LNCAP (cell line): ENCODE data around the gene AJAP1.

Experiments used
- TF ChIP-seq, protein P1 (sequence below): fragments of 450-650 bp; IDR thresholded peaks from 2 replicates; pipeline ENCODE4 v1.5.1; 2017; ENCODE audit warnings: mild to moderate bottlenecking

The AJAP1 gene

DNA sequence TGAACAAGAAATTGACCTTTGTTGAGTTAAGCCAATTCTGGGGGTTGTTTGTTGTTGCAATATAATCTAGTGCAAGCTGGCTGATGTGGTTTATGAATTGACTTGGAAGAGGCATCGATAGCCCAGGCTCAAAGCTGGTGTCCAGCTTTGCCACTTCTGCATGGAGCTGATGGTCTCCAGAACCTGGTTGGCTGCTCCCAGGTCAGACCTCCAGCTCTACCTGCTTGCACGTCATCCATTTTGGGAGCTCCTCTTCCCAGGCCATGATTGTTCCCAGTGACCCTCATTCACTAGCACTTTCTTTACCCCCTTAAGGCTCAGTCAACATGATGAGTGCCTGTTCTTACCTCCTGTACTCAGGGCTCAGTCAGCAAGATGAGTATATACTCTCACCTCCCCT, 5.8 kb upstream of the AJAP1 start:
- TF ChIP-seq, protein P1, sequence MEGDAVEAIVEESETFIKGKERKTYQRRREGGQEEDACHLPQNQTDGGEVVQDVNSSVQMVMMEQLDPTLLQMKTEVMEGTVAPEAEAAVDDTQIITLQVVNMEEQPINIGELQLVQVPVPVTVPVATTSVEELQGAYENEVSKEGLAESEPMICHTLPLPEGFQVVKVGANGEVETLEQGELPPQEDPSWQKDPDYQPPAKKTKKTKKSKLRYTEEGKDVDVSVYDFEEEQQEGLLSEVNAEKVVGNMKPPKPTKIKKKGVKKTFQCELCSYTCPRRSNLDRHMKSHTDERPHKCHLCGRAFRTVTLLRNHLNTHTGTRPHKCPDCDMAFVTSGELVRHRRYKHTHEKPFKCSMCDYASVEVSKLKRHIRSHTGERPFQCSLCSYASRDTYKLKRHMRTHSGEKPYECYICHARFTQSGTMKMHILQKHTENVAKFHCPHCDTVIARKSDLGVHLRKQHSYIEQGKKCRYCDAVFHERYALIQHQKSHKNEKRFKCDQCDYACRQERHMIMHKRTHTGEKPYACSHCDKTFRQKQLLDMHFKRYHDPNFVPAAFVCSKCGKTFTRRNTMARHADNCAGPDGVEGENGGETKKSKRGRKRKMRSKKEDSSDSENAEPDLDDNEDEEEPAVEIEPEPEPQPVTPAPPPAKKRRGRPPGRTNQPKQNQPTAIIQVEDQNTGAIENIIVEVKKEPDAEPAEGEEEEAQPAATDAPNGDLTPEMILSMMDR = no peak

DNA sequence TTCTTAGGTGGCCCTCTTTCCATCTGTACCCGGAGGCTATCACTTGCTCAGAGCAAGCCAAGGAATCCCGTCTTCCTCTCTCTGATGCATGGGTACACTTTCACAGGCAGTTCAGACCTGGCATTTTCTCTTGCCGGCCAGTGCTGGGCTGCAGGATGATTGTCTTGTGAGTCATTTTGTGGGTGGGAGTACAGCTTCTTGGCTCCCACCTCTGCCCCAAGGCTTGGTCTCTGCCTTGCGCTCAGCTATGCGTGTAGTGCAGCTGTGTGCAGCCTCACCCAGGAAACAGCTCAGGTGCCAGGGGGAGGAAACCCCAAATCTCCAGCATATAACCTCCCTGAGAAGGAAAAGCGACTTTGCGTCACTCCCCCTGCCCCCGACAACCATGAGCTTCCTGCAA, 3.9 kb upstream of the AJAP1 start:
- TF ChIP-seq, protein P1 = no peak

DNA sequence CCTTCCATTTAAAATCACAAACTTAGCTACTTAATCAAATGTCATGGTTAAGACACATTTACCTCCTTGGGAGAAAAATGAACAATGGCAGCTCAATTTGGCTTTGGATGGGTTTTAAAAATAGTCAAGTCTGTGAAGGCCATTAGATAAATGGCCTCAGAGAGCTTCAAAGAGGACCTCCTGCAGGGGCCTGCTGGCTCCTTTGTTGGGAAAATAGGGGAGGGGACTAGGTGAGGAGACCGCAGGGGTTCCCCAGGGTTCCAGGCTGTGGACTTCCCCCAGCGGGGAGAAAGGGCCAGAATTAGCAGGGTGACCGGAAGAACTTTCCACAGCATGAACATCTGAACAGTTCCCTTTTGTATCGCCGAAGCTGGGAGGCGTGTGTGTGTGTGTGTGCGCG, 3.4 kb upstream of the AJAP1 start:
- TF ChIP-seq, protein P1 = no peak

DNA sequence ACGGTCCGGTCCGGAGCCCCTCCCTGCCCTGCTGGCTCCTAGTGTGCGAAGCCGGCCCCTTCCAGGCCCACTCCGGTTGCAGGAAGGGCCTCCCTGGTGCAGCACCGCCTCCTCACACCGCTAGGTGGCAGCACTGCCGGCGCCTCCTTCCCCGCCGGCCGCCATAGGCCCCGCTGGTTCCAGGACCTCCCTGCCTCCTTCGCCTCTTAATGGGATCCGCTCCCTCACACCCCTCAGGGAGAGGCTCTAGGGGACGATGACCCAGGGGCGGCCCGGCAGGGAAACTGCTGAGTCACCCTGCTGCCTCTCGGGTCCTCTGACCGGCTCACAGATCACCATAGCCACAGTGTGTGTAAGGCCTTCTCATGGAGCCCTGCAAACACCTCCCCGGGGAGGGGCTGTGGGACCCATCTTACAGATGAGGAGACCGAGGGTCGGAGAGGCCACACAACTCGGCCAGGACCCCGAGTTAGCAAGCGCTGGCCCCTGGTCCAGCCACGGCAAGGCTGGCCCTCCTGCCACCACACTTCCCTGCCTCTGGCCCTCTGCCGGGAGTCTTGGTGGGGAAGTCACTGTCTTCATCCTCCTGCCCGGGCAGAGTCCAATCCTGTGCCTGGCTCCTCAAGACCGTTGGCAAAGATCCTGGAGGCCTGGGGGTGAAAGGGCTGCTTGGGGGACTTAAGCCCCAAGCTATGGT, 1.6 kb upstream of the AJAP1 start:
- TF ChIP-seq, protein P1 = peak; percentile 98

DNA sequence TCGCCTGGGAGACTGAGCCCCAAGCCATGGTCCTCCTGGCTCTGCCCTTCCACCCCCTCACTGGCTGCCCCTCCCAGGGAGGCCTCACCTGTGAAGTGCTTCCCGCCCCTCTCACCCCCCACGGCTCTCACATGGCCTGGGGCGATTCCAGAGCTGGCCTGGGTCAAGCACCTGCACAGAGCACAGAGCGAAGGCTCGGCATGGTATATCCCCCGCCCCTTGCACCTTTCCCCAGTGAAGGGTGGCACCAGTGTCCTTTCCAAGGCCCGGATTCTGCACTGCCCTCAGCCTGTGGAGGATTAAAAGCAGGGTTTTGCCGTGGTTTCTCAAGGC, 1.1 kb upstream of the AJAP1 start:
- TF ChIP-seq, protein P1 = no peak

DNA sequence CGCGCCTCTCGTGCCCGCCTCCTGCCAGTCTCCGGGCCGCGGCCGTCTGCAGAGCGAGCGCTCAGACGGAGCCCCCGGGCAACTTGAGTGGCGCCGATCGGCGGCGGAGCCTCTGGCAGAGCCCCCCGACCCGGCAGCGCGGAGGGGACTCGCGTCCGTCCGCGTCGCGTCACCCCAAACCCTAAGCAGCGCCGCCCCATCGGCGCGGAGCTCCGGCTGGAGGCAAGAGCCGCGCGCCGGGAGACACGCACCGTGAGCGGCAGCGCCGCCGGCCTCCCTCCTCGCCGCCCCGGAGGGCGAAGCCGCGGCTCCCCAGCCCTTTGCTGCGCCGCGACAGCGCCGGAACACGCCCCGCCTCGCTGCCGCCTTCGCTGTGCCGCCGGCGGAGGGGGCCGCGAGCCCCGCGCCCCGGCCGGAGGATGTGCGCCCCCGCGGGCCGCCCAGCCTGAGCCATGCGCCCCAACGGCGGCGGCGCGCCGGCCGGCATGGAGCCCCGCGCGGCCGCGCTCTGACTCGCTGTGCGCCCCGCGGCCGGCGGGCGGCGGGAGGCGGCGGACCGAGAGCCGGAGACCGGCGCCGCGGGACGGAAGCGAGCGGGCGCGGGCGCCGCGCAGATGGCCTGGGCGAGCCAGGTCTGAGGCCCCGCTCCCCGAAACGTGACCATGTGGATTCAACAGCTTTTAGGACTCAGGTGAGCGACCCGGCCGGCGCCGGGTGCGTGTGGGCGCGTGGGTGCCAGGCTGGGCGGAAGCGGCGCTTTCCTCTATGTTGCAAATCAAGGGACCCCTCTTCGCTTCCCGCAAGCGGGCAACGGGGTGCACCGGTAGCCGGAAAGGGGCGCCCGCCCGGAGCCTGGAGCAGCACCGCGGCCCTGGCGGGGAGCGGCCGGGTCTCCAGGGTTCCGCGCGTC, 610 bp downstream of the AJAP1 start:
- TF ChIP-seq, protein P1 = no peak

DNA sequence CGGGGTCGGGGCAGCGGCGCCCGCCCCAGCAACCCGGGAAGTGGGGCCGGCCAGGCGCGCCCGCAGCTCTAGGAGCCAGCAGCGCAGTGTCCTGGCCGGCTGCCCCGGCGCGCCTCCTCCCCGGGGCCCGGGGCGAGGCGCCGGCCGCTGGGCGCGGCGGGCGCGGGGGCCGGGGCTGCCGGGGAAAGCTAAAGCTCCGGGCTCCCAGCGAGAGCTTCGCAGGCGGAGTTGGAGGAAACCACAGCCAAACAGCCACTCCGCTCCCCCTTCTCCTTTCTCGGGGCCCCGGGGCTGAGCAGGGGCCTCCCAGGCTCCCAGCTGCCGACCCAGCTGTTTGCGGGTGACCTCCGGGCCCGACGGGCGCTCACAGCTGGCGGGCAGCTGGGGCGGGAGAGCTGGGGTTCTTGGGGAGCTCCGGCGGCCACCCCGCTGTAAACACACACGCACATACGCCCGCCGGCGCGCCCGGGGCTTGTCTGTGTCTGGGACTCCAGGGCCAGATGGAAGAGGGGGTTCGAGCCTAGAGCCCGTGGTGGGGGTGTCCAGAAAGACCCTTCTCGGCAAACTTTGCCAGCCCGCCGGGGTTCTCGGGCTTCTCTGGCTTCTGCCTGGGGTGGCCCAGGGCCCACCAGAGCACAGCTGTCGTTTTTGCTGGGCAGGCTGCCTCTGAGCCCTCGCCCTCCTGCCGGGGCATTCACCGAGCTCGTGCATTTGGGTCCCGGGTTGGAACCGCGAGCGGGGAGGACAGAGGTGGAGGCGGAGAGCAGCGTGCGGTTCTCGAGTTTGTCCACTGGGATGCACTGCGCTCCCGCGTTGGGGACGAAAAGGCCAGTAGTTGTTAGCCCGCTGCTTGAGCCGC, 1.5 kb downstream of the AJAP1 start:
- TF ChIP-seq, protein P1 = peak; percentile 76
